Renal cortex interstitium (tissue), 11 donors: ENCODE measurements around the gene LDHA. TPM values are rescaled to one million over a fixed set of nuclear protein-coding genes. Genes with fewer than 3 reads are reported as not detected.
A peak's percentile ranks its signal among the peaks of the same experiment; 100 is the strongest.
"Not testable (repeated sequence)": the region's sequence is repeated elsewhere in the genome, so short reads cannot be mapped to it uniquely, and the experiment has no call there.

Experiments
- DNase-seq, 11 donors: peaks; one replicate each; pipeline ENCODE4 v3.0.0-alpha.2; 2013; ENCODE audit warnings: low read depth in 9 of 11, low spot score in 4 of 11; ENCODE audit errors: extremely low read depth in 1 of 11
- polyA plus RNA-seq, 3 donors: library from polyadenylated mRNA; unstranded; fragments of 120-200 nt; gene quantifications; one replicate each; pipeline ENCODE4 v1.2.1, GENCODE V29; 2013; ENCODE audit not compliant: insufficient read length in 3 of 3

Gene LDHA
- polyA plus RNA-seq, 3 donors, result 314 to 512 (median 397) TPM

GRCh38 chr11:18374956-18375355 is 19.4 kb upstream of the LDHA start:
- no peak for DNase-seq

DNA sequence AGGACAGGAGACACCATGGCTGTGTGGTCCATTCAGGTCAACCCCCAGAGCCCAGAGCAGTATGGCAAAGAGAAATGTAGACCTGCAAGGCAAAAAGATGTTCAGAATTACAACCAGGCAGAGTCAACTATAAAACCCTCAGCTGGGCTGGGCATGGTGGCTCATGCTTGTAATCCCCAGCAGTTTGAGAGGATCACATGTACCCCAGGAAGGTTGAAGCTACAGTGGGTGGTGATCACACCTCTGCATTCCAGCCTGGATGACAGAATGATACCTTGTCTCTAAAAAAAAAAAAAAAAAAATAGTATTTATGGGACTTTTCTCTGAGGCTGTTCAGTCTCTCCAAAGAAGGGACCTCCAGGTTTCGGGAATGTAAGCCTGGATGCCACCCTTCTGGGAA is 18.4 kb upstream of the LDHA start:
- no peak for DNase-seq

GRCh38 chr11:18379201-18379600 is 15.2 kb upstream of the LDHA start:
- no peak for DNase-seq

GRCh38 chr11:18383388-18384156 is 10.8 kb upstream of the LDHA start:
- peak in 1 of 11 donors; percentile 14 for DNase-seq

DNA sequence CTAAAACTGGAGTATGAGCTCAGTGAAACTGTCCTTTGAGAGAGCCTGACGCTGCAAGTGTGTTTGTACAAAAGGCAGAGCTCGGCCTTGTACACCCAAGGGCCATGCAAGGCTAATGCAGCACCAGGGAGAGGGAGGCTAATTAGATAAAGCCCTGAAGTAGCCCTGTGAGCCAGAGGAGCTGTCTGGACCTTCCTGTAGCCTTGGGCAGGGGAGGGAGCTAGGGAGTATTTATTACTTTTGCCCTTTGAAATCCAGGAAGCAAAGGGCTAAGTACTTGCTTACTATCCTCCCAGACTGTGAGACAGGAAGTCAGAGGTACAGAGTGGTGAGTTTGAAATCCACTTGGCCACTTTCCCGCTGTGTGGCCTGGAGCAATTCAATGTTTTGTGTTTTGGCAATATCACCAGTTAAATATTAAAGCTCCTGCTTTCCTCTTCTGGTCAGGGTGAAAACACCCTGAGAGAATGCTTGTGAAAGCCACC is 10.2 kb upstream of the LDHA start:
- peak in 5 of 11 donors; percentile 9 to 59 (median 28) for DNase-seq

- DNase-seq, result no peak
Measured at GRCh38 chr11:18390088-18390487, 4.3 kb upstream of the LDHA start.

- DNase-seq, result no peak
Measured at GRCh38 chr11:18392434-18393321, 1.7 kb upstream of the LDHA start.

DNA sequence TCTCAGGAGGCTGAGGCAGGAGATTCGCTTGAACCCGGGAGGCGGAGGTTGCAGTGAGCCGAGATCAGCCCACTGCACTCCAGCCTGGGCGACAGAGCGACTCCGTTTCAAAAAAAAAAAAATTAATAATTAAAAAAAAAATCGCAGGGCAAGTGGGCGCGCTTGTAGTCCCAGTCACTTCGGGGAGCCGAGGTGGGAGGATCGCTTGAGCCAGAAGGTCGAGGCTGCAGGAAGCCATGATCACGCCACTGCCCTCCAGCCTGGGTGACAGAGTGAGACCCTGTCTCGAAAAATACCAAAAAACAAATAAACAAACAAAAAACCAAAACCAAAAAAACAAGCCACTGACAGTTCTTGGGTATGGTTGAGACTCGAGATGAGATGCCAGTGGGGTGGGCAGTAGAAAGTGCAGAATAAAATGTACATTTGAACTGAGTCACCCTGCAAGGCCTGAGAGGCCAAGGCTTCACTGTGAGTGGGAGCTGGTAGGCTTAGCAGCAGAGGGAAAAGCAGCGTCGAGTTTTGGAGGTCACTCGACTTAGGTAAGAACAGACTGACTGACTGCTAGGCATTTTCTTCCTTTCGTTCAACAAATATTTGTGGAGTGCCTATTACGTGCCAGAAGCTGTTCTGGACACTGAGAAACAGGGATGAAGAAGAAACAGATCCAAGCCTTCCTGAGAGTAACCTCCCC is 635 bp upstream of the LDHA start:
- DNase-seq, result peak in 1 of 11 donors; percentile 20

DNA sequence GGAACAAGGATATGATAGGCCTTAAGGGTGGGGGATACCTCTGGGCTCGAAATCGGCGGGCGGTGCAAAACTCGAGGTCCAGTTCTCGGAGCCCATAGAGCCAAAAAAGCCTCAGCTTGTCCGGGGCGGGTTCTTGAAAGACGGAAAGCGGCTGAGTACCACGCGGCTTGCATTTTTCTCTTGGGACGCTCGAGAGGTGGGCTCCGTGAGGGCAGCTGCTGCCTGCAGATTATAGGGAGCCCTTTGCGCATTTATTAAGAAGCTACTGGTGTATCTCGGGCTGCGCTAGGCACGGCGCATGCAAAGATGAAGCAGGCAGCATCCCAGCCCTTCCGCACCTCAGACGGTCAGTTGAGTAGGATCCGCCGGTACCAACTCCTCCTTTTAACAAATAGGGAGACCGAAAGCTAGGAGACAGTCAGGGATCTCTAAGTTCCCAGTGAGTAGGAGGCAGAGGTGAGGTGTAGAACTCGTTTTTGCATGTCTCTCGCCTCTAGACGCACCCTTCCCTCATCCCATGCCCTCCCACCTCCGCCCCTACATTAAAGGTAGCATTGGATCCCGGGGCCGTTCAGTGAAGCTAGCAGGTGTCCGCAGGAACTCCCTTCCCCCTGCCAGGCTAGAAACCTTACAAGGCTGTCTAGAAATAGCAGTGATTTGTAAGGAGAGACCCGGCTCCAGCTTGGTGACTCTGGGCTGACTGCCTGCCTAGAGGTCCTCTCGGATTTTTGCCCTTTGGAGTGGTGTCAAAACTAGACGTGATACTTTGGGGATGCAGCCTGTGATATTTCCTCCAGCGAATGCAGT is 768 bp downstream of the LDHA start:
- DNase-seq, result peak in 3 of 11 donors; percentile 6 to 27 (median 24)

- peak; percentile 96 to 99 (median 98) for DNase-seq
Measured at GRCh38 chr11:18395735-18396504, 1.6 kb downstream of the LDHA start.

DNA sequence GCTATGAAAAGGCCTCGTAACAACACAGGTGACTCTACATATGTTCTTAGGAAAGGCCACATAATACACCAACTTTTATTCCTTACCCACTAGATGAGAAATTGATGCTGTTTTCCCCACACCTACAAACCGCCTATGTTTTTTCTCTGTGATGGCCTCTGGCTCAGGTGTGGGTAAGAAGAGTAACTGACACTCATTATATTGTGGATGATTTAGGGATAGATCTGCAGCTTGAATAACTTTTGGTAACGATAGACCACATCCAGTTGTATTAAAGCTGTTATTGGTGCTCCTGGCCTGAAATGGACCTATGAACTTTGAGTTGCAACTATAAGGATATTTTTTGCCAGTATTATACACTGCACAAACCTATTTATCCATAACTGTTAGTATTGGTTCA is 3.6 kb downstream of the LDHA start:
- DNase-seq, result no peak

GRCh38 chr11:18401077-18401476 is 6.7 kb downstream of the LDHA start:
- DNase-seq, result not testable (repeated sequence)

DNA sequence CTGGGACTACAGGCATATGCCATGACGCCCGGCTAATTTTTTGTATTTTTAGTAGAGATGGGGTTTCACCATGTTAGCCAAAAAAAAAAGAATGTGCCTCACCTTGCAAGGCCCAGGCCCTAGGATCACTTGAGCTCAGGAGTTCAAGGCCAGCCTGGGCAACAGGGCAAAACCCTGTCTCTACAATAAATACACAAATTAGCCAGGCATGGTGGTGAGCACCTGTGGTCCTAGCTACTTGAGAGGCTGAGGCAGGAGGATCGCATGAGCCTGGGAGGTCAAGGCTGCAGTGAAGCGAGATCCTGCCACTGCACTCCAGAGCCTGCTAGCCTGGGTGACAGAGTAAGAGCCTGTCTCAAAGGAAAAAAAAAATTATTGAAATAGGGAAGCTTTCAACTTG is 9.7 kb downstream of the LDHA start:
- no peak for DNase-seq

GRCh38 chr11:18407400-18407799 is 13.0 kb downstream of the LDHA start:
- DNase-seq, result not testable (repeated sequence)

DNA sequence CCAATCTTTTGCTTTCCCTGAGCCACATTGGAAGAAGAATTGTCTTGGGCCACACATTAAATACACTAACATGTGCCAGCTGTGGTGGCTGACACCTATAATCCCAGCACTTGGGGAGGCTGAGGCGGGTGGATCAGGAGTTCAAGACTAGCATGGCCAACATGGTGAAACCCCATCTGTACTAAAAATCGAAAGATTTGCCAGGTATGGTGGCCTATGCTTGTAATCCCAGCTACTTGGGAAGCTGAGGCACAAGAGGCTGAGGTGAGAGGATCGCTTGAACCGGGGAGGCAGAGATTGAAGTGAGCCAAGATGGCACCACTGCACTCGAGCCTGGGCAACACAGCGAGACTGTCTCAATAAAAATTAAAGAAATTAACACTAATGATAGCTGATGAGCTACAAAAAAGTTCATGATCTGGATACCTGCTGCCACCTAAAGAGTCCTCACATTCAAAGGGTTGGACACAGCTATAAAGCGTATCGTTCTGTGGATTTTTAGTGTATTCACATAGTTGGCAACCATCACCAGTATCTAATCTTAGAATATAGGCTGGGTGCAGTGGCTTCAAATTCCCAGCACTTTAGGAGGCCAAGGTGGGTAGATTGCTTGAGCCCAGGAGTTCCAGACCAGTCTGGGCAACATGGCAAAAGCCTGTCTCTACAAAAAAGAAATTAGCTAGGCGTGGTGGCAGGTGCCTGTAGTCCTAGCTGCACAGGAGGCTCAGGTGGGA is 14.4 kb downstream of the LDHA start:
- DNase-seq, result no peak

GRCh38 chr11:18416459-18416858 is 22.1 kb downstream of the LDHA start:
- no peak for DNase-seq

DNA sequence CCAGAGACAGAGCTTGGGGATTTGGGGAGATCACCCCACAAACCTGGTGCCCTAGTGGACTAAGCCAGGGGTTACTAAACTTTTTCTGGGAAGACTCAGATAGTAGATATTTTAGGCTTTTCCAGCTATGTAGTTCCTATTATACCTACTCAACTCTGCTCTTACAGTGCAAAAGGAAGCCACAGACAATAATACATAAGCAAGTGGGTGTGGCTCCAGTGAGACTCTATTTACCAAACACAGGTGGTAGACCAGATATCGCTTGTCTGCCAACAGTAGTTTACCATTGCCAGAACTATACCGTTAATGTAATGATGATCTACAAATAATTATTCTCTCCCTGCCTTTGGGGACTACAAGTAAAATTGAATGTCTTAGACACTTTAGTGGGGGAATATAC is 24.7 kb downstream of the LDHA start:
- no peak for DNase-seq
